T47D (cell line): Measurements from ENCODE around the gene GPR180.
A peak's percentile ranks its signal among the peaks of the same experiment; 100 is the strongest.

Experiments used
- DNase-seq, 2 experiments: peaks; one replicate each; pipeline versions ENCODE4 v3.0.0 to v3.0.0-alpha.2; 2011 to 2012; ENCODE audit warnings: low read depth in 1 of 2, low spot score in 1 of 2
- JUND ChIP-seq: IDR thresholded peaks from 2 replicates; pipeline ENCODE4 v1.6.1; 2012; ENCODE audit warnings: low read depth
- in situ Hi-C: cut with HindIII; loops from 2 replicates; pipeline ENCODE4 v1.10.0; 2016; ENCODE audit warnings: low sequenced_read_pairs, low pct_unique_long_range_greater_than_20kb

Gene GPR180

GRCh38 chr13:94664889-94665288 is 63.2 kb downstream of the GPR180 start:
- DNase-seq, result no peak
- no peak for TF ChIP-seq JUND
- in situ Hi-C loops, result no loop called here

- in situ Hi-C loops, result no loop called here
- no peak for DNase-seq
- no peak for TF ChIP-seq JUND
Measured at GRCh38 chr13:94666065-94666464, 64.4 kb downstream of the GPR180 start.

- TF ChIP-seq JUND, result no peak
- in situ Hi-C loops, result no loop called here
Measured at GRCh38 chr13:94667190-94667589, 65.5 kb downstream of the GPR180 start.

DNA sequence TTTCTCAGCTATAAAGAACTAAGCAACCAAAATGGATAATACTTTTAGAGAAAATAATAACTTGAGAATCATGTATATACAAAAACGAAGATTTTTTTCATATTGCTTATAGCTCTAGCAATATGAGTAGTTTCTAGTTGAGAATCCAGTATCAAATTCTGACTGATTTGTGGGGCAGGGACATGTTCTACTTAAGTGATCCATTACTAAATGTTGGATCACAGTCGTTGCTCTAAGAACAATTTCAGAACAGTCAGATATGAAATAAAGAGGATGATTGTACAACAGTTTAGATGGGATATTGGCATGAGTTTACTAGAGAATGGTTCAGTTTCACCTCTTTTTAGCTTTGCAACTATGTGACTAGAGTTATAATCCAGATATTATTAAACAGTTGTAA is 70.7 kb downstream of the GPR180 start:
- no peak for DNase-seq
- TF ChIP-seq JUND, result no peak
- in situ Hi-C loops, result no loop called here

More at GRCh38 chr13:94667190-94667589, 65.5 kb downstream of the GPR180 start:
- no peak for DNase-seq

GRCh38 chr13:94673851-94674250 is 72.2 kb downstream of the GPR180 start:
- in situ Hi-C loops, result no loop called here
- no peak for DNase-seq
- no peak for TF ChIP-seq JUND

- TF ChIP-seq JUND, result no peak
- peak in 1 of 2 experiments; percentile 54 for DNase-seq
- in situ Hi-C loops, result no loop called here
Measured at GRCh38 chr13:94674609-94675348, 73.1 kb downstream of the GPR180 start.

DNA sequence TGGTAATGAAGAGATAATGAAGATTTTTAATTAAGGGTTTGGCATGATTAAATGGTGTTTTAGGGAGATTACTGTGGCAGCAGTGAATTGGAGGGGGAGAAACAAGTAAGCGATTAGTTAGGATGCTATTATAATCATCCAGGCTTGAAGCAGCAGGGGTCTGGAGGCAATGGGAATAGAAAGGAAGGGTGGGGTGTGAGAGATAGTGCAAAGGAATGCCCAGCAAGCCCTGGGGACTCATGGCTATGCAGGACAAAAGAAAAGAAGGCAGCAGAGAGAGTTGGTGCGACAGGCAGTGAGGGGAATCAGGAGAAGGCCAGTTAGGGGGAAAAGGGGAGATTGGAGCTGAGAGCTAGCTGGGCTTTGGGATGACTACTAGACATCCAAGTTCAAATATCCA is 76.1 kb downstream of the GPR180 start:
- in situ Hi-C loops, result no loop called here
- TF ChIP-seq JUND, result no peak
- DNase-seq, result no peak

DNA sequence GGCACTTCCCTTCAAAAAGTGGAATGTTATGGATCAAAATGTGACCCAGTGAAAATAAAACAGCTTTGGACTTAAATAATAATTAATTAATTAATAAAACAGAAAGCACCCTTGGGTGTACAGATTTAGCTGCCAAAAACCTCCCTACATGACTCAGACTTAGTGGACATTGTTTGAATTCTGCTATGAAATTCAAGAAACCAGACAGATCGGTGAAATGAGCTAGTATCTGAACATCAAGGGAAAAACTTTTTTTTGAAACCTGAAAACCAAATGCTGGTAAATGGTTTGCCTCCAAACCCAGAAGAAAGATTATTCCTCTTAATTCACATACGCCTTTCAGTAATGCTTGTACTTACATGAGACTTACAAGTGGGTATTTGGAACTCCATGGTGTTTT is 77.2 kb downstream of the GPR180 start:
- no peak for DNase-seq
- in situ Hi-C loops, result no loop called here
- TF ChIP-seq JUND, result no peak

DNA sequence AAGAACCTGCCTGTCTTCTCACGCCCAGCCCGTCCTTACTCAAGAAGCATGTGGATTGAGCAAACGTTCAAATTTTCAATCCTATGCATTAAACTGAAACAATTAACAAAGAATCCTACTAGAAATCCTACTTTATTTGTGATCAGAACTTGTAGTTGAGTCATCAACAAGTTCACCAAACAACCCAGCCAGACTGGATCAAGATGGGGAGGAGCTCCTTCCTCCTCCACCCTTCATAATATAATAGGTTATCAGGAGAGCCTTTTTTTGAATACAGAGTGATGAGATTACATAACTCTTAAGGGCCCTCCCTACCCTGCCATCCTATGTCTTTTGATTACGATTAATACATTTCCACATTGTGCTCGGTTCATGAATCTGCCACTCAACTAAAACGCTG is 78.0 kb downstream of the GPR180 start:
- no peak for DNase-seq
- TF ChIP-seq JUND, result no peak
- in situ Hi-C loops, result no loop called here

GRCh38 chr13:94682229-94682628 is 80.6 kb downstream of the GPR180 start:
- DNase-seq, result no peak
- no peak for TF ChIP-seq JUND
- in situ Hi-C loops, result no loop called here

DNA sequence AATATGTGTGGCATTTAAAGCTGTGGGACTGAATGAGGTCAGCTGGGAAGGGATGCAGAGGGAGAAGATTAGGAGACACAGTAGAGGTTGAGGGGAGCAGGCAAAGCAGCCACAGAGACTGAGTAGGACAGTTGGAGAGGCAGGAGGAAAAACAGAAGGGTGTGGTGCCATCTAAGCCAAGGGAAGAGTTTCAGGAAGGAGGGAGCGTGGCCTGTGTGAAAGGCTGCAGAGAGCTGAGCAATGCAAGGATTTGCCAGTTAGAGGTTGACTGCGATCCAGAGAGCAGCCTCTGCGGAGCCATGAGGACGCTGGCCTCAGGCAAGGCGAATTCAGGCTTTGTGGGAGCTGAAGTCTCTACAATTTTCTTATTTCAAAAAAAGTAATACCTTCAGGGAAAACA is 81.8 kb downstream of the GPR180 start:
- no peak for DNase-seq
- TF ChIP-seq JUND, result no peak
- in situ Hi-C loops, result no loop called here
